ENCODE data around the gene LARGE1.

Gene LARGE1

GRCh38 chr22:33409079-33409478 is 511.2 kb downstream of the LARGE1 start:
- Histone ChIP-seq H3K4ac (ENCODE audit: low read depth, low read length) (no peak overlapping the region), H3K27me3 (ENCODE audit: insufficient read depth, low read length) (no peaks in the 10 kb centered on the region), H3K79me2 (ENCODE audit: control insufficient read depth, insufficient read depth, low read length, poor library complexity) (no peaks in the 10 kb centered on the region), H3K4me3 (ENCODE audit: low read depth, low read length) (no peak overlapping the region), H3K14ac (ENCODE audit: low read length) (no peak overlapping the region), H2BK120ac (ENCODE audit: insufficient read depth, low read length, poor library complexity) (no peak overlapping the region), H4K12ac (ENCODE audit: low read depth, low read length) (no peak overlapping the region), H2AFZ (ENCODE audit: insufficient read depth, low read length, poor library complexity) (no peak overlapping the region), H4K8ac (ENCODE audit: low read depth, low read length) (no peak overlapping the region), H3K9me3 (ENCODE audit: insufficient read depth, low read depth, low read length) (no peaks in the 10 kb centered on the region), H3K9ac (ENCODE audit: low read length) (no peak overlapping the region), H3K23ac (ENCODE audit: low read length) (no peak overlapping the region), H3K27ac (ENCODE audit: low read depth, low read length) (no peak overlapping the region), H2AK5ac (ENCODE audit: low read length) (no peak overlapping the region), H2BK12ac (ENCODE audit: low read length) (no peak overlapping the region), H3K4me1 (ENCODE audit: control insufficient read depth in 1 of 2, insufficient read depth in 2 of 2, low read length in 2 of 2) (no peaks in the 10 kb centered on the region), H3K18ac (ENCODE audit: low read length) (no peak overlapping the region), H3K4me2 (ENCODE audit: low read length) (no peak overlapping the region), H4K91ac (ENCODE audit: low read depth, low read length) (no peak overlapping the region), H2BK5ac (ENCODE audit: low read depth, low read length, poor library complexity) (no peak overlapping the region), H3K79me1 (ENCODE audit: low read length) (no peaks in the 10 kb centered on the region), H3K36me3 (ENCODE audit: control insufficient read depth in 1 of 2, insufficient read depth in 2 of 2, low read length in 2 of 2) (no peaks in the 10 kb centered on the region)
- no CpG with 5 or more reads among the region's 2 CpGs for WGBS (ENCODE audit: extremely low coverage, insufficient coverage, insufficient read length)
- no peak for DNase-seq

GRCh38 chr22:33405194-33405593 is 515.1 kb downstream of the LARGE1 start:
- Histone ChIP-seq H2AK5ac (ENCODE audit: low read length) (no peak overlapping the region), H2AFZ (ENCODE audit: insufficient read depth, low read length, poor library complexity) (no peak overlapping the region), H3K9me3 (ENCODE audit: insufficient read depth, low read depth, low read length) (no peaks in the 10 kb centered on the region), H4K8ac (ENCODE audit: low read depth, low read length) (no peak overlapping the region), H2BK120ac (ENCODE audit: insufficient read depth, low read length, poor library complexity) (no peak overlapping the region), H3K4me2 (ENCODE audit: low read length) (no peak overlapping the region), H3K4me1 (ENCODE audit: control insufficient read depth in 1 of 2, insufficient read depth in 2 of 2, low read length in 2 of 2) (no peaks in the 10 kb centered on the region), H3K18ac (ENCODE audit: low read length) (no peak overlapping the region), H3K27me3 (ENCODE audit: insufficient read depth, low read length) (no peaks in the 10 kb centered on the region), H3K79me2 (ENCODE audit: control insufficient read depth, insufficient read depth, low read length, poor library complexity) (no peaks in the 10 kb centered on the region), H3K14ac (ENCODE audit: low read length) (no peak overlapping the region), H2BK12ac (ENCODE audit: low read length) (no peak overlapping the region), H2BK5ac (ENCODE audit: low read depth, low read length, poor library complexity) (no peak overlapping the region), H4K12ac (ENCODE audit: low read depth, low read length) (no peak overlapping the region), H3K23ac (ENCODE audit: low read length) (no peak overlapping the region), H3K36me3 (ENCODE audit: control insufficient read depth in 1 of 2, insufficient read depth in 2 of 2, low read length in 2 of 2) (no peaks in the 10 kb centered on the region), H3K79me1 (ENCODE audit: low read length) (no peaks in the 10 kb centered on the region), H3K9ac (ENCODE audit: low read length) (no peak overlapping the region), H3K4ac (ENCODE audit: low read depth, low read length) (no peak overlapping the region), H3K4me3 (ENCODE audit: low read depth, low read length) (no peak overlapping the region), H3K27ac (ENCODE audit: low read depth, low read length) (no peak overlapping the region), H4K91ac (ENCODE audit: low read depth, low read length) (no peak overlapping the region)
- peak in 1 of 2 donors; percentile 22 for DNase-seq
- WGBS (ENCODE audit: extremely low coverage, insufficient coverage, insufficient read length), result no CpG with 5 or more reads among the region's 3 CpGs

- Histone ChIP-seq H2BK5ac (ENCODE audit: low read depth, low read length, poor library complexity) (no peak overlapping the region), H3K4me3 (ENCODE audit: low read depth, low read length) (no peak overlapping the region), H4K91ac (ENCODE audit: low read depth, low read length) (no peak overlapping the region), H3K79me1 (ENCODE audit: low read length) (no peaks in the 10 kb centered on the region), H3K4me1 (ENCODE audit: control insufficient read depth in 1 of 2, insufficient read depth in 2 of 2, low read length in 2 of 2) (no peaks in the 10 kb centered on the region), H3K9me3 (ENCODE audit: insufficient read depth, low read depth, low read length) (no peaks in the 10 kb centered on the region), H2AK5ac (ENCODE audit: low read length) (no peak overlapping the region), H3K14ac (ENCODE audit: low read length) (no peak overlapping the region), H4K8ac (ENCODE audit: low read depth, low read length) (no peak overlapping the region), H3K4me2 (ENCODE audit: low read length) (no peak overlapping the region), H2AFZ (ENCODE audit: insufficient read depth, low read length, poor library complexity) (no peak overlapping the region), H3K36me3 (ENCODE audit: control insufficient read depth in 1 of 2, insufficient read depth in 2 of 2, low read length in 2 of 2) (no peaks in the 10 kb centered on the region), H3K4ac (ENCODE audit: low read depth, low read length) (no peak overlapping the region), H4K12ac (ENCODE audit: low read depth, low read length) (no peak overlapping the region), H3K27me3 (ENCODE audit: insufficient read depth, low read length) (no peaks in the 10 kb centered on the region), H3K18ac (ENCODE audit: low read length) (no peak overlapping the region), H3K9ac (ENCODE audit: low read length) (no peak overlapping the region), H2BK12ac (ENCODE audit: low read length) (no peak overlapping the region), H3K23ac (ENCODE audit: low read length) (no peak overlapping the region), H2BK120ac (ENCODE audit: insufficient read depth, low read length, poor library complexity) (no peak overlapping the region), H3K27ac (ENCODE audit: low read depth, low read length) (no peak overlapping the region), H3K79me2 (ENCODE audit: control insufficient read depth, insufficient read depth, low read length, poor library complexity) (no peaks in the 10 kb centered on the region)
- DNase-seq, result no peak
- no CpG with 5 or more reads among the region's 3 CpGs for WGBS (ENCODE audit: extremely low coverage, insufficient coverage, insufficient read length)
These were observed 515.6 kb downstream of the LARGE1 start for GRCh38 chr22:33404723-33405122.

- H2AFZ ChIP-seq (ENCODE audit: insufficient read depth, low read length, poor library complexity), result no peak overlapping the region
These were observed 518.0 kb downstream of the LARGE1 start for GRCh38 chr22:33402325-33402724.

More at GRCh38 chr22:33402325-33402724, 518.0 kb downstream of the LARGE1 start:
- no peak overlapping the region for H3K18ac ChIP-seq (ENCODE audit: low read length)
- no peak overlapping the region for H2AK5ac ChIP-seq (ENCODE audit: low read length)
- no peaks in the 10 kb centered on the region for H3K36me3 ChIP-seq (ENCODE audit: control insufficient read depth in 1 of 2, insufficient read depth in 2 of 2, low read length in 2 of 2)
- no peak overlapping the region for H3K23ac ChIP-seq (ENCODE audit: low read length)
- no peak overlapping the region for H4K8ac ChIP-seq (ENCODE audit: low read depth, low read length)
- H3K27ac ChIP-seq (ENCODE audit: low read depth, low read length), result no peak overlapping the region
- no peaks in the 10 kb centered on the region for H3K79me2 ChIP-seq (ENCODE audit: control insufficient read depth, insufficient read depth, low read length, poor library complexity)
- H2BK12ac ChIP-seq (ENCODE audit: low read length), result no peak overlapping the region
- H4K12ac ChIP-seq (ENCODE audit: low read depth, low read length), result no peak overlapping the region
- WGBS (ENCODE audit: extremely low coverage, insufficient coverage, insufficient read length), result no CpG with 5 or more reads among the region's 3 CpGs
- H3K27me3 ChIP-seq (ENCODE audit: insufficient read depth, low read length), result no peaks in the 10 kb centered on the region
- no peak overlapping the region for H3K4me3 ChIP-seq (ENCODE audit: low read depth, low read length)
- H3K14ac ChIP-seq (ENCODE audit: low read length), result no peak overlapping the region
- H2BK120ac ChIP-seq (ENCODE audit: insufficient read depth, low read length, poor library complexity), result no peak overlapping the region
- H3K9me3 ChIP-seq (ENCODE audit: insufficient read depth, low read depth, low read length), result no peaks in the 10 kb centered on the region
- no peak overlapping the region for H3K4me2 ChIP-seq (ENCODE audit: low read length)
- peaks cover 1% of the 10 kb centered on the region for H3K79me1 ChIP-seq (ENCODE audit: low read length)
- H3K9ac ChIP-seq (ENCODE audit: low read length), result no peak overlapping the region
- no peak for DNase-seq
- H3K4ac ChIP-seq (ENCODE audit: low read depth, low read length), result no peak overlapping the region
- H3K4me1 ChIP-seq (ENCODE audit: control insufficient read depth in 1 of 2, insufficient read depth in 2 of 2, low read length in 2 of 2), result peaks cover 0 to 2% of the 10 kb centered on the region in 2 experiments
- H4K91ac ChIP-seq (ENCODE audit: low read depth, low read length), result no peak overlapping the region
- H2BK5ac ChIP-seq (ENCODE audit: low read depth, low read length, poor library complexity), result no peak overlapping the region
